Adipocyte (in vitro differentiated cells): ENCODE results near the gene YWHAE.
"Not testable (repeated sequence)": the region's sequence is repeated elsewhere in the genome, so short reads cannot be mapped to it uniquely, and the experiment has no call there.

Experiments used
- DNase-seq: peaks from one replicate; pipeline ENCODE4 v3.0.0-alpha.2; 2015; ENCODE audit warnings: low read depth
- H3K27me3 ChIP-seq: replicated peaks from 2 replicates; pipeline ENCODE4 v1.7.0; 2013; ENCODE audit warnings: mild to moderate bottlenecking, low read length, moderate library complexity; ENCODE audit not compliant: control insufficient read depth, insufficient read depth
- H3K36me3 ChIP-seq: 2 replicates; pipeline ENCODE4 v1.7.0; 2013; ENCODE audit warnings: low read length, mild to moderate bottlenecking, moderate library complexity; ENCODE audit not compliant: control insufficient read depth, insufficient read depth, severe bottlenecking
- H3K4me1 ChIP-seq: 2 replicates; pipeline ENCODE4 v1.7.0; 2013; ENCODE audit warnings: mild to moderate bottlenecking, low read length, moderate library complexity; ENCODE audit not compliant: control insufficient read depth, insufficient read depth
- H3K4me3 ChIP-seq: 2 replicates; pipeline ENCODE4 v1.7.0; 2013; ENCODE audit warnings: mild to moderate bottlenecking, low read length, moderate library complexity
- H3K9ac ChIP-seq: 2 replicates; pipeline ENCODE4 v1.7.0; 2013; ENCODE audit warnings: mild to moderate bottlenecking, low read length, moderate library complexity
- H3K9me3 ChIP-seq: 2 replicates; pipeline ENCODE4 v1.7.0; 2013; ENCODE audit warnings: mild to moderate bottlenecking, low read length, moderate library complexity; ENCODE audit not compliant: control insufficient read depth

YWHAE gene

GRCh38 chr17:1323336-1323735, 76.7 kb downstream of the YWHAE start:
- Histone ChIP-seq H3K36me3 (no peaks in the 10 kb centered on the region), H3K4me3 (no peak overlapping the region), H3K9ac (no peak overlapping the region), H3K9me3 (no peaks in the 10 kb centered on the region), H3K4me1 (peaks cover 4% of the 10 kb centered on the region), H3K27me3 (peaks cover 11% of the 10 kb centered on the region)
- DNase-seq, result peak; percentile 25

- H3K9me3 ChIP-seq, result no peaks in the 10 kb centered on the region
- peaks cover 11% of the 10 kb centered on the region for H3K27me3 ChIP-seq
- H3K4me1 ChIP-seq, result peaks cover 7% of the 10 kb centered on the region
- H3K4me3 ChIP-seq, result no peak overlapping the region
- H3K36me3 ChIP-seq, result no peaks in the 10 kb centered on the region
- DNase-seq, result no peak
- H3K9ac ChIP-seq, result no peak overlapping the region
Observed at GRCh38 chr17:1322480-1322879, 77.5 kb downstream of the YWHAE start.

GRCh38 chr17:1322014-1322428, 78.0 kb downstream of the YWHAE start:
- H3K36me3 ChIP-seq, result no peaks in the 10 kb centered on the region
- no peak for DNase-seq
- no peak overlapping the region for H3K9ac ChIP-seq
- no peaks in the 10 kb centered on the region for H3K9me3 ChIP-seq
- H3K4me3 ChIP-seq, result no peak overlapping the region
- H3K27me3 ChIP-seq, result peaks cover 11% of the 10 kb centered on the region
- peaks cover 11% of the 10 kb centered on the region for H3K4me1 ChIP-seq

GRCh38 chr17:1315891-1316403, 84.1 kb downstream of the YWHAE start:
- Histone ChIP-seq H3K27me3 (peaks cover 8% of the 10 kb centered on the region), H3K9ac (peak overlapping the region; percentile 79), H3K4me1 (peaks cover 55% of the 10 kb centered on the region), H3K9me3 (peaks cover 4% of the 10 kb centered on the region), H3K36me3 (no peaks in the 10 kb centered on the region), H3K4me3 (peak overlapping the region; percentile 19)
- DNase-seq, result no peak

DNA sequence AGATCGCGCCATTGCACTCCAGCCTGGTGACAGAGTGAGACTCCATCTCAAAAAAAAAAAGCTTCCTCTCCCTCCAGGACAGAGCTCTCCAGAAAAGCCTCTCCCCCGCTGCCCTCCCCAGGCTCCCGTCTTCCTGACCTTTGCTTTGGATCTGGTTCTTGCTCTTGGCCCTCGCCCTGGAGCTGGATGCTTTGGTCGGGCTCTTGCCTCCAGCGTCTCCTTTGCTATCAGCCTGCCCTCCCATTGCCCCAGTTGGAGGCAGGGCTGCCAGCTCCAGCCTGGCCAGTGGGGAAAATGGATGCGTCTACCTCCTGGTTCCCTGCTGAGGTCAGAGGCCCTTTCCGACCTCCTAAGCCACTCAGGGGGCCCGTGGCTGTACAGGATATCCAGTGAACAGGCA, 84.6 kb downstream of the YWHAE start:
- Histone ChIP-seq H3K27me3 (peaks cover 8% of the 10 kb centered on the region), H3K9ac (peak overlapping the region; percentile 79), H3K9me3 (peaks cover 4% of the 10 kb centered on the region), H3K4me1 (peaks cover 55% of the 10 kb centered on the region), H3K36me3 (no peaks in the 10 kb centered on the region), H3K4me3 (peak overlapping the region; percentile 19)
- DNase-seq, result no peak

DNA sequence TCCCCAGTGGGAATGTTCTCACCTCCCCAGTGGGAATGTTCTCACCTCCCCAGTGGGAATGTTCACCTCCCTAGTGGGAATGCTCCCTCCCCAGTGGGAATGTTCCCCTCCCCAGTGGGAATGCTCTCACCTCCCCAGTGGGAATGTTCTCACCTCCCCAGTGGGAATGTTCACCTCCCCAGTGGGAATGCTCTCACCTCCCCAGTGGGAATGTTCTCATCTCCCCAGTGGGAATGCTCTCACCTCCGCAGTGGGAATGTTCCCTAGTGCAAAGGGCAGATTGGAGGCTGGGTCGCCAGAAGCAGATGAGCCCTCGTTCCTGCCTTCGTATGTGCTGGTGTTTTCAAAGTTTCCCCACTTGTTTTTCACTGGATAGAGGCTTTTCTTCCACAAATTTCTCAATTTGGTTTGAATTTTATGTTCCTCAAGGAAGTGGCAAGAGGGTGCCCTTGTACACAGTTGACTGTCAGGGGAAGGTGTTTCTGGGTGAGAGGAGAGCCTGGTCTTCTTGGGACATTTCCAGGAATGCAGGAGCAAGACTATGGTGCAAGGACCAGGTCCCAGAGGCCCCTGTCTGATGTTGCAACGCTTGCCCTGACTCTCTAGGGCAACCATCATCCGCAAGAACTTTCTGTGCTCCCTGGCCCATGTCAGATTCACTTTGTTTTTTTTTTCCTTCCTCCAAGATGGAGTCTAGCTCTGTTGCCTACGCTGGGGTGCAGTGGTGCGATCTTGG, 86.6 kb downstream of the YWHAE start:
- H3K36me3 ChIP-seq, result no peaks in the 10 kb centered on the region
- peaks cover 53% of the 10 kb centered on the region for H3K4me1 ChIP-seq
- peak overlapping the region; percentile 80 for H3K9ac ChIP-seq
- peaks cover 4% of the 10 kb centered on the region for H3K9me3 ChIP-seq
- DNase-seq, result peak; percentile 60
- H3K27me3 ChIP-seq, result peaks cover 2% of the 10 kb centered on the region
- no peak overlapping the region for H3K4me3 ChIP-seq

DNA sequence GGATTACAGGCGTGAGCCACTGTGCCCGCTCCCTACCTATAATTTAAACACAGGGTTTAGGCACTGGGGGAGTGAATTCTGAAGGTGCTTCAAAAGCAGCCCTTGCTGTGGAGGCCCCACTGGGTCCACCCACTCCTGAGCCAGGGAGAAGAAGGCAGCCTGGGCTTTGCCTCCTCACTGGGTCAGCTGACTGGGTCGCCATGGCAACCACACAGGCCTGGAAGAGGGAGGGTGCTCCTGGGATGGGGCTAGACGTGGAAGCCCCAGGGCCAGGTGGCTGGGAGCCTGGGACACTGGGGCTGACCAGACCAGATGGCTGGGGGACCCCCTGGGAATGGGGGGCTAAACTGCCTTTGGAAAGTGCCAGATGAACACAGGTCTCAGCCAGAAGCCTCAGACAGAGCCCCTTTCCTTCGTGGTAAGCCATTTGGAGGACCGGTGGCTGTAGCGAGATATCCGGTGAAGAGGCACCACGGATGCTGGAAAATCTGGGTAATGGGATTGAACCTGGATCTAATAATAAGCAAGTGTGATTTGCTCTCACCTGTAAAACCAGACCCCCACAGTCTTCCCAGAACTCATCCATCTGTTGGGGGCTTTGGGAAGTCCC, 87.7 kb downstream of the YWHAE start:
- no peak for DNase-seq
- Histone ChIP-seq H3K9ac (peak overlapping the region; percentile 25), H3K4me3 (no peak overlapping the region), H3K4me1 (peaks cover 47% of the 10 kb centered on the region), H3K27me3 (peaks cover 2% of the 10 kb centered on the region), H3K9me3 (peaks cover 4% of the 10 kb centered on the region), H3K36me3 (no peaks in the 10 kb centered on the region)

- H3K4me1 ChIP-seq, H3K9me3 ChIP-seq, H3K9ac ChIP-seq, H3K4me3 ChIP-seq, DNase-seq, H3K36me3 ChIP-seq: not testable (repeated sequence)
- H3K27me3 ChIP-seq, result peaks cover 12% of the 10 kb centered on the region
Observed at GRCh38 chr17:1307829-1308228, 92.2 kb downstream of the YWHAE start.

DNA sequence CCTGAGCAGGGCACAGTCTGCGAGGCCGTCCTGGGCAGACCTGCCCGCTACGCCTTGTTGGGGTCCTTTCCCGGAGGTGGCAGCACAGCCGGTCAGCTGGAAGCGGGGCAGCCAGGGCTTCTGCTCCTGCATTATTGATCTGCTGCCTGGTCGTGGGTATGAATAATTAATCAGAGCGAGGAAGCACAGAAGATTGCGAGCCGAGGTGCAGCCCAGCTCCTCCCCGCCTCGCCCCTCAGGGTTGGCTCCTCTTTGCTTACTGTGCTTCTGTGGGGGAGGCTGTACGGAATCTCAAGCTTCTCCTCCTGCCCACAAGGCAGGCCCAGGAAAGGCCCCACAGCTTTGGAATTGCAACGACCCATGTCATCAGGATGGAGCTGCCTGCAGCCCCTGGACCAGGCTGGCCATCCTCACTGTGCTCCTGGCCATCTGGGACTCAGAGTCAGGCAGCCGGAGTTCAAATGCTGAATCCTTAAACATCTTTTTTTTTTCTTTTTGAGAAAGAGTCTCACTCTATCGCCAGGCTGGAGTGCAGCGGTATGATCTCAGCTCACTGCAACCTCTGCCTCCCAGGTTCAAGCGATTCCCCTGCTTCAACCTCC, 95.0 kb downstream of the YWHAE start:
- no peak for DNase-seq
- Histone ChIP-seq H3K9ac (no peak overlapping the region), H3K4me1 (no peaks in the 10 kb centered on the region), H3K4me3 (no peak overlapping the region), H3K9me3 (no peaks in the 10 kb centered on the region), H3K36me3 (no peaks in the 10 kb centered on the region), H3K27me3 (peaks cover 29% of the 10 kb centered on the region)

- no peak for DNase-seq
- Histone ChIP-seq H3K27me3 (peaks cover 33% of the 10 kb centered on the region), H3K9me3 (no peaks in the 10 kb centered on the region), H3K9ac (no peak overlapping the region), H3K4me3 (no peak overlapping the region), H3K36me3 (no peaks in the 10 kb centered on the region), H3K4me1 (no peaks in the 10 kb centered on the region)
Observed at GRCh38 chr17:1304522-1304921, 95.5 kb downstream of the YWHAE start.

DNA sequence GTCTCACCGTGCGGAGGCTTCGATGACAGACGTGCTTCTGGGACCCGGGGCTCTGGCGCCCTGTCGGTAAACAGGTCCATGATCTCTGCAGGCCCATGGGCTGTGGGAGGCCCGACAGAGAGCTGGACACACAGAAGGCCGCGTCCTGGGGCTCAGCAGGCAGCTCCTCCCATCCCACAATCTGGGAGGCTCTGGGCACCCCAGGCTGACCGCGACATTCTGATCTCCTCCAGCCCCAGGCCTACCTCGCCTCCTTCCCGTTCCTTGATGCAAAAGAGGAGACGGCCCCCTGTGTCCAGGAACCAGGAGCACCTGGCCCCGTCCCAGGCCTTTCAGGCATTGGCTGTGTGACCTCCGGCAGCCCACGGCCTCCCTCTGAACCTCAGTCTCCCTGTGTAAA, 97.3 kb downstream of the YWHAE start:
- H3K4me3 ChIP-seq, result no peak overlapping the region
- no peaks in the 10 kb centered on the region for H3K9me3 ChIP-seq
- no peak for DNase-seq
- H3K27me3 ChIP-seq, result peaks cover 33% of the 10 kb centered on the region
- H3K4me1 ChIP-seq, result peaks cover 11% of the 10 kb centered on the region
- no peaks in the 10 kb centered on the region for H3K36me3 ChIP-seq
- H3K9ac ChIP-seq, result no peak overlapping the region
